MG63 (cell line): ENCODE results near the gene GTPBP1. TPM values are rescaled to one million over a fixed set of nuclear protein-coding genes. Genes with fewer than 3 reads are reported as not detected.

Source experiments
- DNase-seq: peaks from one replicate; pipeline ENCODE4 v3.0.0-alpha.2; 2020
- H3K27me3 ChIP-seq: fragments of 250-450 bp; sonication (Bioruptor Pico); 2 replicates; pipeline ENCODE4 v1.5.1; 2020; ENCODE audit warnings: mild to moderate bottlenecking, moderate library complexity
- H3K36me3 ChIP-seq: fragments of 250-450 bp; sonication (Bioruptor Pico); 2 replicates; pipeline ENCODE4 v1.5.1; 2020; ENCODE audit warnings: mild to moderate bottlenecking, moderate library complexity
- H3K4me3 ChIP-seq: fragments of 250-450 bp; sonication (Bioruptor Pico); 2 replicates; pipeline ENCODE4 v1.5.1; 2020; ENCODE audit warnings: mild to moderate bottlenecking, moderate library complexity
- H3K9me3 ChIP-seq: fragments of 250-450 bp; sonication (Bioruptor Pico); 2 replicates; pipeline ENCODE4 v1.5.1; 2020; ENCODE audit warnings: mild to moderate bottlenecking, moderate library complexity
- total RNA-seq: library from RNA; depleted of rRNA; stranded (reverse); fragments of >200 nt; shearing (Covaris generic); gene quantifications from 2 replicates; pipeline ENCODE4 v1.2.3, GENCODE V29; 2014; ENCODE audit warnings: low replicate concordance

The GTPBP1 gene
- total RNA-seq, 1 experiment from 2014 or later = 22.0 TPM

- no peaks in the 10 kb centered on the region for H3K27me3 ChIP-seq
- no peak for DNase-seq
- H3K4me3 ChIP-seq = no peak overlapping the region
- peaks cover 2% of the 10 kb centered on the region for H3K36me3 ChIP-seq
- H3K9me3 ChIP-seq = no peaks in the 10 kb centered on the region
Measured at GRCh38 chr22:38759005-38759404, 53.3 kb downstream of the GTPBP1 start.

DNA sequence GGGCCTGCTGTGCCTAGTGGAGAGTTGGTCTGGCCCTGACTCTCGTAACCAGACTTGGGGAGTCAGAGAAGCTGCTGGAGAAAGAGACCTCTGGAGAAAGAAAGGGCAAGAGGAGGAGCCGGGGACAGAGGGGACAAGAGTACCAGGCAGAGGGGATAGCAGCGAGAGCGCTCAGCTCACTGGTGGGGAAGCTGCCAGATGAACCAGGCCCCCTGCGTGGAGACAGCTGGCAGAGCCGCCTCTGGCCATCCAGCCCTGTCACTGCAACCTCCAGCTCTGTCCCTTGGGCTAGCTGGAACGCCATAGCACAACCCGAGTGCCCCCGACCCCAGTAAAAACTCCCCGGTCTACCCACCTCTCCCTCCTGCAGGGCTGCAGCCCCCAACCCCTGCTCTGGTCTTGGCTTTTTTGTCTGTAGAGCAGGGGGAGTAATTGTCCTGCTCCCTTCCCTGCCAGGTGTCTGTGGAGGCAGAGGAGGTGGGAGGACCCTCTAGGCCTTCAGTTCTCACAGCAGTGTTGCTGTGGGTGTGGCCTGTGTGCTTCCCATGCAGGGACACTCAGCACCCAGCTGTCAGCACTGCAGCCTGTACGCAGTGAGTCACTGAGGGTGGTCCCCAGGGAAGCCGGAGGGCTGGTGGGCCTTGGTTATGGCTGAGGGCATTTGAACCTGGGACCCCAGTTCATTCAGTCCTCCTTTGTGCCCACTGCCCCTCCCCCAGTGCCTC is 54.9 kb downstream of the GTPBP1 start:
- H3K9me3 ChIP-seq = no peaks in the 10 kb centered on the region
- H3K36me3 ChIP-seq = no peaks in the 10 kb centered on the region
- H3K27me3 ChIP-seq = no peaks in the 10 kb centered on the region
- peak; percentile 35 for DNase-seq
- H3K4me3 ChIP-seq = no peak overlapping the region

DNA sequence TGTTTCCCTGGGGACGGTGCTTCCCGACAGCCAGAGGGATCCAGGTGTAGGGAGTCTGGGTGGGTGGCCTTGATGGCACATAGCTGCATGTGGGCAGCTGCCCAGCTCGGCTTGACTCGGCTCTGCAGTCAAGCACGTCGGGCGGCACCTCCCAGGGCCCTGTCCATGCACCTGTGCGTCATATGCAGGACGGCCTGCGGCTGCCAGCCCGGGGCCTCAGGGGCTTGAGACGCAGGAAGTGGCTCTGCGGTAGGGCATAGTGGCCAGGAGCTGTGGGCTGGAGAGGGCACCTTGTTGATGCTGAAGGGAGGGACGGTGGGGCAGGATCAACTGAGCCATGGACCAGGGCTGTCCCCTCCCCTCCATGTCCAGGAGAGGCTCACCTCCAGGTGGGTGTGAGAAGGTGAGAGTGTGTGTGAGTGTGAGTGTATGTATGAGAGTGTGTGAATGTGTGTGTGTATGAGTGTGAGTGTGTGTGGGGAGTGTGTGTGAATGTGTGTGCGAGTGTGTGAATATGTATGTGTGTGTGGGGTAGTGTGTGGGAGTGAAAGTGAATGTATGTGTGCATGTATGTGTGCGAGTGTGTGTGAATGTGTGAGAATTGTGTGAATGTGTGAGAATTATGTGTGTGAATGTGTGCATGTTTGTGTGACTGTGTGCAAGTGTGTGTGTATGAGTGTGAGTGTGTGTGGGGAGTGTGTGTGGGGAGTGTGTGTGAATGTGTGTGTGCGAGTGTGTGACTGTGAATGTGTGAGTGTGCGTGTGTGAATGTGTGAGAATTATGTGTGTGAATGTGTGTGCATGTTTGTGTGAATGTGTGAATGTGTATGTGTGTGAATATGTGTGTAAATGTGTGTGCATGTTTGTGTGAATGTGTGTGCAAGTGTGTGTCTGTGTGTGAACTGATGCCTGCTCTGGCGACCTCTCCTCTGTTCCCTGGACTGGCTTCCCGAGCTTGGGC is 55.7 kb downstream of the GTPBP1 start:
- Histone ChIP-seq H3K9me3 (no peaks in the 10 kb centered on the region), H3K36me3 (no peaks in the 10 kb centered on the region), H3K4me3 (no peak overlapping the region), H3K27me3 (no peaks in the 10 kb centered on the region)
- DNase-seq = no peak

DNA sequence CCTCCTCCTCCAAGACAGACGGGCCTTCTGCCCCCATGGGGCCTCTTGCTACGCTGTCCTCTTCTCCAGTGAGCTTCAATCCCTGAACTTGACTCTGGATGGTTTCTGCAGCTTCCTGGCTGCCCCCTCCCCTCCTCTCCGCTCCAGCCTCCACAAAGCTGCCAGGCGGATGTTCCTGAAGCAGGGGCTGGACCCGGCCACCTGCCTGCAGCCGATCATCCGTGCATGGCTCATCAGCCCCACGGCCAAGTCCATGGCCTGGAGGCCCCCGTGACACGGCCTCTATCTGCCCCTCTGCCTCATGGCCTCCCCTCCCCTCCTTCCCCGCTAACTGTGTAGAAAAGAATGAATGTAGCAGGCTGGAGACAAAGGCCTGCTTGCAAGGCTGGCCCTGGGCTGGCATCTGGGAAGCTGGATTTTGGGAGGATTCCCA is 56.8 kb downstream of the GTPBP1 start:
- no peak for DNase-seq
- H3K27me3 ChIP-seq = no peaks in the 10 kb centered on the region
- no peak overlapping the region for H3K4me3 ChIP-seq
- H3K36me3 ChIP-seq = no peaks in the 10 kb centered on the region
- no peaks in the 10 kb centered on the region for H3K9me3 ChIP-seq

- no peaks in the 10 kb centered on the region for H3K27me3 ChIP-seq
- peak; percentile 81 for DNase-seq
- no peaks in the 10 kb centered on the region for H3K9me3 ChIP-seq
- H3K36me3 ChIP-seq = no peaks in the 10 kb centered on the region
- H3K4me3 ChIP-seq = no peak overlapping the region
Measured at GRCh38 chr22:38766076-38766777, 60.5 kb downstream of the GTPBP1 start.

- no peaks in the 10 kb centered on the region for H3K27me3 ChIP-seq
- H3K36me3 ChIP-seq = no peaks in the 10 kb centered on the region
- DNase-seq = no peak
Measured at GRCh38 chr22:38767313-38767712, 61.6 kb downstream of the GTPBP1 start.

GRCh38 chr22:38768036-38768435 is 62.3 kb downstream of the GTPBP1 start:
- no peak for DNase-seq
- Histone ChIP-seq H3K27me3 (no peaks in the 10 kb centered on the region), H3K36me3 (no peaks in the 10 kb centered on the region), H3K9me3 (no peaks in the 10 kb centered on the region), H3K4me3 (no peak overlapping the region)

More at GRCh38 chr22:38767313-38767712, 61.6 kb downstream of the GTPBP1 start:
- Histone ChIP-seq H3K9me3 (no peaks in the 10 kb centered on the region), H3K4me3 (no peak overlapping the region)

DNA sequence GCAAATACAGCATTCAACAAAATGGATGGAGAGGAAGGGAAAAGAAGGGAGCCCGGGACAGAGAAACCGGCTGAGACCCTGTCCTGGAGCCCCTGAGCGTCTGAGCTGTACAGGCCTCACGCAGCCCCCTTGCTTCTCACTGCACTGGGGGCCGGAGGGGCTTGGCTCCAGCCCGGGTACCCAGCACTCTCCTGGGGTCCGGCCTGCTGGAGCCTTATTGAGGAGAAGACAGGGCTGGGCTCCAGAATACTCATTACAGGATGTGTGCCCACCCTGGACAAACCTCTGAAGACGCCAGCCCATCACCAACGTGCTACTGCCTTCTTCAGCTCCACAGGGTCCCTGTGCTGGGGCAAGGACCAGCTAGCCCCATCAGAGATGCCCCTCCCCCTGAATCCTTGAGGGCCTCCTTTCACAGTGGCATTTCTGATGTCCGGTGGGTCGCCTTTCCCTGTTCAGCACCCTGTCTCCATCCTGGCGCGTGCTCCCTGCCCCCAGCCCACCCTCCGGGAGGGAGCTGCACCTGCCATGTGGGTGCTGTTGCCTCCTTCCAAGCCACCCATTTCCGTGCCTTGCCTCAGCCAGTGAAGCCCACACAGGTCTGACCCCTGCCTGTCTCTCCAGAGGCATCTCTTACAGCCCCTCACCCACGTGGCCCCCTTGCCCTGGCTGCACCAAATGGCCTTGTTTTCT is 64.7 kb downstream of the GTPBP1 start:
- H3K27me3 ChIP-seq = no peaks in the 10 kb centered on the region
- no peaks in the 10 kb centered on the region for H3K9me3 ChIP-seq
- DNase-seq = no peak
- H3K36me3 ChIP-seq = no peaks in the 10 kb centered on the region
- no peak overlapping the region for H3K4me3 ChIP-seq

DNA sequence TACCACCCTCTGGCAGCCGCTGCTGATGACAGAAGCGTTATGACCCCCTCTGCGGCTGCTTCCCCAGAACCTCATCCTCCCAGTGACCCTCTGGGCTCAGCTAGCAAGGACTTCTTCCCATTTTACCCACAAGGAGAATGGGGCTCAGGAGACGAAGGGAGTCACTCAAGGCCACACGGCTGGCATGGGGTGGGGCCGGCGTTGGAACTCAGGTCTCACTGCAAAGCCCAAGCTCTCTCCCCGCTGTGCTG is 66.8 kb downstream of the GTPBP1 start:
- H3K27me3 ChIP-seq = no peaks in the 10 kb centered on the region
- no peak overlapping the region for H3K4me3 ChIP-seq
- H3K9me3 ChIP-seq = no peaks in the 10 kb centered on the region
- DNase-seq = no peak
- no peaks in the 10 kb centered on the region for H3K36me3 ChIP-seq

- no peak overlapping the region for H3K4me3 ChIP-seq
- H3K9me3 ChIP-seq = no peaks in the 10 kb centered on the region
- no peak for DNase-seq
- H3K27me3 ChIP-seq = no peaks in the 10 kb centered on the region
- H3K36me3 ChIP-seq = no peaks in the 10 kb centered on the region
Measured at GRCh38 chr22:38773363-38773946, 67.7 kb downstream of the GTPBP1 start.

- Histone ChIP-seq H3K27me3 (no peaks in the 10 kb centered on the region), H3K4me3 (no peak overlapping the region), H3K9me3 (no peaks in the 10 kb centered on the region), H3K36me3 (no peaks in the 10 kb centered on the region)
- DNase-seq = no peak
Measured at GRCh38 chr22:38774496-38775166, 68.9 kb downstream of the GTPBP1 start.

DNA sequence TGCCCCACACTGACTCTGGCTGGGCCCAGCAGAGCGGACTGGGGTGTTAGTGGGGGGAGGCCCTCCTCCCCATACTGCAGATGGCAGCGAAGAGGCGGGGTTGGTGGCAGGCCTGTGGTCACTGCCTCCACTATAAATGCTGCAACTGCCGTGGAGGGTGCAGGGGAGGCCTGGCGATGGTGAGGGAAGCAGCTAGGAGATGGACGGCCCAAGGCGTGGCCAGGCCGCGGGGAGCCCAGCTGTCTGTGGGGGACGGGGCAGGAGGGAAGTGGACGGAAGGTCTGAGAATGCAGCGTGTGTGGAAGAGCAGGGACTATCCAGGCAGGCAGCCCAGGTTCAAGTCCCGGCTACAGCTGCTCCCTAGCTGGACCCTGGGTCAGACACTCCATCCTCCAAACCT is 69.9 kb downstream of the GTPBP1 start:
- H3K36me3 ChIP-seq = no peaks in the 10 kb centered on the region
- no peak for DNase-seq
- H3K4me3 ChIP-seq = no peak overlapping the region
- H3K27me3 ChIP-seq = no peaks in the 10 kb centered on the region
- H3K9me3 ChIP-seq = no peaks in the 10 kb centered on the region

DNA sequence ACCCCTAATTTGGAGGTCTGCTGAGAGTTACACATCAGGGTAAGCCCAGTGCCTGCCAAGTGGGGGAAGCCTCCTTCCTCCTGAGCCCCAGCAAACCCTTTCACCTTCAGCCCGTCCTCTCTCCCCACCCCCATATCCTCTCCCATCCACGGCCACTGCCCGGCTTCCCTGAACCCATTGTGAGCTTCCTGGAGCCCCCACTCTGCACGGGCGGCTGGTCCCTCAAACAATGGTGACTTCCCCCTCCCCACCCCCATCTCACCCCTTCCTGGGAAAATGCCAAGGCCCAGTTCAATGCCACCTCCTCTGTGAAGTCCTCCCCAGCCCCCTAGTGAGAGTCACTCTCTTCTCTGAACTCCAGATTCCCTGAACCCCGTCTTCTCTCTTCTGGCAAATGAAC is 70.3 kb downstream of the GTPBP1 start:
- DNase-seq = no peak
- Histone ChIP-seq H3K27me3 (no peaks in the 10 kb centered on the region), H3K36me3 (no peaks in the 10 kb centered on the region), H3K9me3 (no peaks in the 10 kb centered on the region), H3K4me3 (no peak overlapping the region)

- no peak for DNase-seq
- H3K36me3 ChIP-seq = no peaks in the 10 kb centered on the region
Measured at GRCh38 chr22:38777087-38777671, 71.4 kb downstream of the GTPBP1 start.

GRCh38 chr22:38781033-38781432 is 75.3 kb downstream of the GTPBP1 start:
- no peaks in the 10 kb centered on the region for H3K27me3 ChIP-seq
- H3K36me3 ChIP-seq = no peaks in the 10 kb centered on the region
- H3K9me3 ChIP-seq = no peaks in the 10 kb centered on the region
- DNase-seq = no peak
- H3K4me3 ChIP-seq = no peak overlapping the region

More at GRCh38 chr22:38777087-38777671, 71.4 kb downstream of the GTPBP1 start:
- Histone ChIP-seq H3K4me3 (no peak overlapping the region), H3K9me3 (no peaks in the 10 kb centered on the region), H3K27me3 (no peaks in the 10 kb centered on the region)
